Caki2 (cell line): ENCODE data around the gene EIF4E1B. TPM values are rescaled to one million over a fixed set of nuclear protein-coding genes. Genes with fewer than 3 reads are reported as not detected.

Source experiments
- DNase-seq: peaks from one replicate; pipeline ENCODE4 v3.0.0-alpha.2; 2015; ENCODE audit warnings: low read depth
- in situ Hi-C: cut with HindIII; loops from 2 replicates; pipeline ENCODE4 v1.10.0; 2016; ENCODE audit warnings: low sequenced_read_pairs, low pct_unique_long_range_greater_than_20kb, mixed read lengths
- total RNA-seq: library from RNA; depleted of rRNA; stranded (reverse); fragments of >200 nt; shearing (Covaris generic); gene quantifications from 2 replicates; pipeline ENCODE4 v1.2.3, GENCODE V29; 2014; ENCODE audit warnings: low replicate concordance

Gene EIF4E1B
- total RNA-seq, 1 experiment from 2014 or later = not detected

GRCh38 chr5:176656467-176656990, 26.1 kb downstream of the EIF4E1B start:
- in situ Hi-C loops = no loop called here
- DNase-seq = no peak

GRCh38 chr5:176658007-176658599, 27.6 kb downstream of the EIF4E1B start:
- DNase-seq = peak; percentile 41
- in situ Hi-C loops = no loop called here

- in situ Hi-C loops = no loop called here
- peak; percentile 22 for DNase-seq
Measured at GRCh38 chr5:176658817-176659511, 28.5 kb downstream of the EIF4E1B start.

GRCh38 chr5:176659512-176659839, 29.0 kb downstream of the EIF4E1B start:
- in situ Hi-C loops = no loop called here

GRCh38 chr5:176659860-176660461, 29.5 kb downstream of the EIF4E1B start:
- no peak for DNase-seq
- in situ Hi-C loops = no loop called here

More at GRCh38 chr5:176659512-176659839, 29.0 kb downstream of the EIF4E1B start:
- DNase-seq = no peak

GRCh38 chr5:176660530-176660859, 30.0 kb downstream of the EIF4E1B start:
- no peak for DNase-seq
- in situ Hi-C loops = no loop called here

GRCh38 chr5:176660860-176661641, 30.6 kb downstream of the EIF4E1B start:
- in situ Hi-C loops = no loop called here
- peak; percentile 66 for DNase-seq

GRCh38 chr5:176661676-176662075, 31.2 kb downstream of the EIF4E1B start:
- in situ Hi-C loops = no loop called here
- no peak for DNase-seq

GRCh38 chr5:176662371-176663333, 32.2 kb downstream of the EIF4E1B start:
- in situ Hi-C loops = no loop called here
- no peak for DNase-seq

- DNase-seq = no peak
Measured at GRCh38 chr5:176663566-176663965, 33.1 kb downstream of the EIF4E1B start.

GRCh38 chr5:176664479-176664878, 34.0 kb downstream of the EIF4E1B start:
- in situ Hi-C loops = no loop called here
- no peak for DNase-seq

More at GRCh38 chr5:176663566-176663965, 33.1 kb downstream of the EIF4E1B start:
- in situ Hi-C loops = no loop called here

GRCh38 chr5:176664886-176665285, 34.4 kb downstream of the EIF4E1B start:
- DNase-seq = no peak
- in situ Hi-C loops = no loop called here

GRCh38 chr5:176665517-176665916, 35.0 kb downstream of the EIF4E1B start:
- in situ Hi-C loops = no loop called here
- no peak for DNase-seq

- no peak for DNase-seq
- in situ Hi-C loops = no loop called here
Measured at GRCh38 chr5:176667637-176668036, 37.2 kb downstream of the EIF4E1B start.

GRCh38 chr5:176670449-176670848, 40.0 kb downstream of the EIF4E1B start:
- no peak for DNase-seq
- in situ Hi-C loops = no loop called here

- DNase-seq = no peak
- in situ Hi-C loops = no loop called here
Measured at GRCh38 chr5:176671399-176671798, 40.9 kb downstream of the EIF4E1B start.

- DNase-seq = no peak
- in situ Hi-C loops = no loop called here
Measured at GRCh38 chr5:176671890-176672747, 41.6 kb downstream of the EIF4E1B start.
